SU-DHL-6 (cell line): ENCODE measurements around the gene CCDC86.

ENCODE experiments used
- CTCF ChIP-seq: fragments of 200-600 bp; sonication (generic); IDR thresholded peaks from one replicate; pipeline ENCODE4 v1.5.1; 2017; ENCODE audit warnings: antibody characterized with exemption, mild to moderate bottlenecking, low read length, moderate library complexity; ENCODE audit not compliant: insufficient read depth, poor library complexity, severe bottlenecking
- EZH2phosphoT487 ChIP-seq: fragments of 200-600 bp; sonication (generic), shearing (Covaris generic); conservative IDR thresholded peaks from 2 replicates; pipeline ENCODE4 v1.6.1; 2018; ENCODE audit warnings: mild to moderate bottlenecking, antibody characterized with exemption, low read length, moderate library complexity, mixed read lengths

GRCh38 chr11:60890696-60891095 lies 48.8 kb downstream of the CCDC86 start:
- TF ChIP-seq CTCF = no peak
- TF ChIP-seq EZH2phosphoT487 = no peak
